C4-2B (cell line): ENCODE data around the gene TRIM63.

ENCODE experiments used
- ZFX ChIP-seq: fragments of 450-650 bp; IDR thresholded peaks from 2 replicates; pipeline ENCODE4 v1.6.1; 2017
- TF ChIP-seq, protein P1 (sequence below): fragments of 450-650 bp; conservative IDR thresholded peaks from 2 replicates; pipeline ENCODE4 v1.5.1; 2017; ENCODE audit warnings: mild to moderate bottlenecking

DNA sequence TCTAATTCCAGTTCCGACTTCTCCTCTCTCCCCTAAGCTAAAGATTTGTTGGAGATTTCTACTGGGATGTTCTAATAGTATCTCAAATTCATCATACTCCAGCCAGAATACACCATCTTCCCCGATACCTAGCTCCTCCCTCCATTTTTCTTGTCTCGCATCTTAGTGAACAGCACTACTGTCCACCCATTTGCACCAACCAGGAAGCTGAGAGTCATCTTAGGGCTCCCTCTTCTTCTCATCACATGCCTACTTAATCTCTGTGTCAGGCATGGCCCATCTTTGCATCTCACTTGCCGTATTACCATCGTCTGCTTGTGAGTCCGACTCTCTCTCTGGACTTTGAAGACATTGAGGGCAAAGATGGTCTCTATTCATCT, 3.5 kb upstream of the TRIM63 start:
- TF ChIP-seq, protein P1, sequence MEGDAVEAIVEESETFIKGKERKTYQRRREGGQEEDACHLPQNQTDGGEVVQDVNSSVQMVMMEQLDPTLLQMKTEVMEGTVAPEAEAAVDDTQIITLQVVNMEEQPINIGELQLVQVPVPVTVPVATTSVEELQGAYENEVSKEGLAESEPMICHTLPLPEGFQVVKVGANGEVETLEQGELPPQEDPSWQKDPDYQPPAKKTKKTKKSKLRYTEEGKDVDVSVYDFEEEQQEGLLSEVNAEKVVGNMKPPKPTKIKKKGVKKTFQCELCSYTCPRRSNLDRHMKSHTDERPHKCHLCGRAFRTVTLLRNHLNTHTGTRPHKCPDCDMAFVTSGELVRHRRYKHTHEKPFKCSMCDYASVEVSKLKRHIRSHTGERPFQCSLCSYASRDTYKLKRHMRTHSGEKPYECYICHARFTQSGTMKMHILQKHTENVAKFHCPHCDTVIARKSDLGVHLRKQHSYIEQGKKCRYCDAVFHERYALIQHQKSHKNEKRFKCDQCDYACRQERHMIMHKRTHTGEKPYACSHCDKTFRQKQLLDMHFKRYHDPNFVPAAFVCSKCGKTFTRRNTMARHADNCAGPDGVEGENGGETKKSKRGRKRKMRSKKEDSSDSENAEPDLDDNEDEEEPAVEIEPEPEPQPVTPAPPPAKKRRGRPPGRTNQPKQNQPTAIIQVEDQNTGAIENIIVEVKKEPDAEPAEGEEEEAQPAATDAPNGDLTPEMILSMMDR, result no peak
- no peak for TF ChIP-seq ZFX
